ENCODE measurements around the gene SELENOV.

Gene SELENOV

DNA sequence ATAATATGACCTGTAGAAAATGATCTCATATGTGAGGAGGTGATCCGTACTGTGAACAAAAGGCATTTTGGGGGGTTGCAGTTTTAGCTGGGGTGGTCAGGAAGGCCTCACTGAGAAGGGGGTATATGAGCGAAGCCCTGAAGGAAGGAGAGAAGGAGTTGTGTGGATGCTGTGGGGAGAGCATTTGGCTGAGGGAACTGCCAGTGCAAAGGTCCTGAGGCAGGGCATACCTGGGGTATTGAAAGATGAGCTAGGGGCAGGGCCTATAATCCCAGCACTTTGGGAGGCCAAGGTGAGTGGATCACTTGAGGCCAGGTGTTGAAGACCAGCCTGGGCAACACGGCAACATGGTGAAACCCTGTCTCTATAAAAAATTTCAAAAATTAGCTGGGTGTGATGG is 2.5 kb downstream of the SELENOV start:
- Histone ChIP-seq H3K27ac (ENCODE audit: low read depth, low read length) (no peak overlapping the region), H3K36me3 (ENCODE audit: control insufficient read depth in 5 of 5, insufficient read depth in 5 of 5, low read length in 5 of 5) (no peaks in the 10 kb centered on the region), H3K9ac (ENCODE audit: low read length in 5 of 5) (no peak overlapping the region), H3K4me1 (ENCODE audit: control insufficient read depth in 5 of 5, insufficient read depth in 5 of 5, low read length in 5 of 5) (peaks cover 0 to 19% (median 17%) of the 10 kb centered on the region in 5 donors), H3K27me3 (ENCODE audit: control insufficient read depth in 5 of 5, insufficient read depth in 4 of 5, low read length in 5 of 5) (peaks cover 28 to 45% (median 40%) of the 10 kb centered on the region in 5 donors), H3K4me3 (ENCODE audit: low read depth in 1 of 5, low read length in 5 of 5) (no peak overlapping the region), H3K9me3 (ENCODE audit: control insufficient read depth in 5 of 5, low read length in 5 of 5) (peaks cover 0 to 5% (median 0%) of the 10 kb centered on the region in 5 donors)

- Histone ChIP-seq H3K4me1 (ENCODE audit: control insufficient read depth in 5 of 5, insufficient read depth in 5 of 5, low read length in 5 of 5) (peaks cover 0 to 19% (median 17%) of the 10 kb centered on the region in 5 donors), H3K27me3 (ENCODE audit: control insufficient read depth in 5 of 5, insufficient read depth in 4 of 5, low read length in 5 of 5) (peaks cover 28 to 38% (median 35%) of the 10 kb centered on the region in 5 donors), H3K27ac (ENCODE audit: low read depth, low read length) (no peak overlapping the region)
Measured at GRCh38 chr19:39518458-39518857, 3.5 kb downstream of the SELENOV start.

GRCh38 chr19:39518975-39519374 is 4.0 kb downstream of the SELENOV start:
- Histone ChIP-seq H3K9me3 (ENCODE audit: control insufficient read depth in 5 of 5, low read length in 5 of 5) (no peaks in the 10 kb centered on the region), H3K36me3 (ENCODE audit: control insufficient read depth in 5 of 5, insufficient read depth in 5 of 5, low read length in 5 of 5) (no peaks in the 10 kb centered on the region), H3K9ac (ENCODE audit: low read length in 5 of 5) (no peak overlapping the region), H3K4me1 (ENCODE audit: control insufficient read depth in 5 of 5, insufficient read depth in 5 of 5, low read length in 5 of 5) (peaks cover 0 to 19% (median 17%) of the 10 kb centered on the region in 5 donors), H3K27me3 (ENCODE audit: control insufficient read depth in 5 of 5, insufficient read depth in 4 of 5, low read length in 5 of 5) (peaks cover 25 to 34% (median 33%) of the 10 kb centered on the region in 5 donors), H3K4me3 (ENCODE audit: low read depth in 1 of 5, low read length in 5 of 5) (no peak overlapping the region), H3K27ac (ENCODE audit: low read depth, low read length) (no peak overlapping the region)

More at GRCh38 chr19:39518458-39518857, 3.5 kb downstream of the SELENOV start:
- Histone ChIP-seq H3K9me3 (ENCODE audit: control insufficient read depth in 5 of 5, low read length in 5 of 5) (no peaks in the 10 kb centered on the region), H3K4me3 (ENCODE audit: low read depth in 1 of 5, low read length in 5 of 5) (no peak overlapping the region), H3K36me3 (ENCODE audit: control insufficient read depth in 5 of 5, insufficient read depth in 5 of 5, low read length in 5 of 5) (no peaks in the 10 kb centered on the region), H3K9ac (ENCODE audit: low read length in 5 of 5) (no peak overlapping the region)

DNA sequence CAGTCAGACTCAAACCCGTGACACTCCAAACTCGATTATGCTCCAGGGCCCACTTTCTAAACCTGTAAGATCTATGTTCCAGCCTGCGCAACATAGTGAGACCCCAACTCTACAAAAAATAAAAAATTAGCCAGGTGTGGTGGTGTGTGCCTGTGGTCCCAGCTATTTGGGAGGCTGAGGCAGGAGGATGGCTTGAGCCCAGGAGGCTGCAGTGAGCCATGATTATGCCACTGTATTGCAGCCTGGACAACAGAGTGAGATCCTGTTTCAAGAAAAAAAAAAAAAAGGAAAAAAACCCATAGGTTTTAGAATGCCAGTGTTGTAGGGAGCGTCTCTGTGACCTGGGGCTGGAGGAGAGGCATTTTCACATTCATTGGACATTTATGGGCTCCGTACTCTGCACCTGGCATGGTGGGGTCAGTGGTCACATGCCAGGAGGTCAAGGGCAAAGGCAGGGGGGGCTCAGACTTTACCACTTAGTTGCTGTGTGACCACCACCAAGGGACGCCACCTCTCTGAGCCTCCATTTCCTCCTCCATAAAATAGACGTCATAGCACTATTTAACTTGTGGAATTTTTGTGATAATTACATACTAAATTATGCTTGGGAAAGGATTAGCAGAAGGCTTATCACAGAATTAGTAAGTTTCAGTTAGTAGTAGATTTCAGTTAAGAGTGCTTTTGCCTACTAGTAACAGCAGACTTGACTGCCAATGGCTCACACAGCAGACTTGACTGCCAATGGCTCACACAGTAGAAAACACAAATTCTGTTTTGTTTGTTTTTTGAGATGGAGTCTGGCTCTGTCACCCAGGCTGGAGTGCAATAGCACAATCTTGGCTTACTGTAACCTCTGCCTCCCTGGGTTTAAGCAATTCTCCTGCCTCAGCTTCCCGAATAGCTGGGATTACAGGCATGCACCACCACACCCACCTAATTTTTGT is 5.9 kb downstream of the SELENOV start:
- Histone ChIP-seq H3K4me3 (ENCODE audit: low read depth in 1 of 5, low read length in 5 of 5) (no peak overlapping the region), H3K9me3 (ENCODE audit: control insufficient read depth in 5 of 5, low read length in 5 of 5) (no peaks in the 10 kb centered on the region), H3K36me3 (ENCODE audit: control insufficient read depth in 5 of 5, insufficient read depth in 5 of 5, low read length in 5 of 5) (no peaks in the 10 kb centered on the region), H3K4me1 (ENCODE audit: control insufficient read depth in 5 of 5, insufficient read depth in 5 of 5, low read length in 5 of 5) (peaks cover 0 to 6% (median 4%) of the 10 kb centered on the region in 5 donors), H3K9ac (ENCODE audit: low read length in 5 of 5) (no peak overlapping the region), H3K27me3 (ENCODE audit: control insufficient read depth in 5 of 5, insufficient read depth in 4 of 5, low read length in 5 of 5) (peaks cover 7 to 16% (median 14%) of the 10 kb centered on the region in 5 donors), H3K27ac (ENCODE audit: low read depth, low read length) (no peak overlapping the region)

- no peak overlapping the region for H3K9ac ChIP-seq (ENCODE audit: low read length in 5 of 5)
- no peaks in the 10 kb centered on the region for H3K9me3 ChIP-seq (ENCODE audit: control insufficient read depth in 5 of 5, low read length in 5 of 5)
- H3K36me3 ChIP-seq (ENCODE audit: control insufficient read depth in 5 of 5, insufficient read depth in 5 of 5, low read length in 5 of 5): no peaks in the 10 kb centered on the region
- no peak overlapping the region for H3K27ac ChIP-seq (ENCODE audit: low read depth, low read length)
- H3K27me3 ChIP-seq (ENCODE audit: control insufficient read depth in 5 of 5, insufficient read depth in 4 of 5, low read length in 5 of 5): no peaks in the 10 kb centered on the region
- no peaks in the 10 kb centered on the region for H3K4me1 ChIP-seq (ENCODE audit: control insufficient read depth in 5 of 5, insufficient read depth in 5 of 5, low read length in 5 of 5)
- H3K4me3 ChIP-seq (ENCODE audit: low read depth in 1 of 5, low read length in 5 of 5): no peak overlapping the region
Measured at GRCh38 chr19:39524495-39524894, 9.6 kb downstream of the SELENOV start.

GRCh38 chr19:39525205-39525604 is 10.3 kb downstream of the SELENOV start:
- H3K4me1 ChIP-seq (ENCODE audit: control insufficient read depth in 5 of 5, insufficient read depth in 5 of 5, low read length in 5 of 5): no peaks in the 10 kb centered on the region
- no peaks in the 10 kb centered on the region for H3K36me3 ChIP-seq (ENCODE audit: control insufficient read depth in 5 of 5, insufficient read depth in 5 of 5, low read length in 5 of 5)
- no peaks in the 10 kb centered on the region for H3K27me3 ChIP-seq (ENCODE audit: control insufficient read depth in 5 of 5, insufficient read depth in 4 of 5, low read length in 5 of 5)
- H3K9me3 ChIP-seq (ENCODE audit: control insufficient read depth in 5 of 5, low read length in 5 of 5): no peaks in the 10 kb centered on the region
- no peak overlapping the region for H3K9ac ChIP-seq (ENCODE audit: low read length in 5 of 5)
- H3K27ac ChIP-seq (ENCODE audit: low read depth, low read length): no peak overlapping the region
- H3K4me3 ChIP-seq (ENCODE audit: low read depth in 1 of 5, low read length in 5 of 5): no peak overlapping the region

GRCh38 chr19:39531834-39532232 is 16.9 kb downstream of the SELENOV start:
- peak overlapping the region; percentile 72 for H3K27ac ChIP-seq (ENCODE audit: low read depth, low read length)
- no peaks in the 10 kb centered on the region for H3K27me3 ChIP-seq (ENCODE audit: control insufficient read depth in 5 of 5, insufficient read depth in 4 of 5, low read length in 5 of 5)
- H3K36me3 ChIP-seq (ENCODE audit: control insufficient read depth in 5 of 5, insufficient read depth in 5 of 5, low read length in 5 of 5): no peaks in the 10 kb centered on the region
- no peaks in the 10 kb centered on the region for H3K9me3 ChIP-seq (ENCODE audit: control insufficient read depth in 5 of 5, low read length in 5 of 5)
- H3K4me1 ChIP-seq (ENCODE audit: control insufficient read depth in 5 of 5, insufficient read depth in 5 of 5, low read length in 5 of 5): peaks cover 0 to 16% (median 14%) of the 10 kb centered on the region in 5 donors
- H3K9ac ChIP-seq (ENCODE audit: low read length in 5 of 5): peak overlapping the region; percentile 73 to 94 (median 83)
- H3K4me3 ChIP-seq (ENCODE audit: low read depth in 1 of 5, low read length in 5 of 5): peak overlapping the region; percentile 81 to 95 (median 90)

GRCh38 chr19:39532233-39533002 is 17.5 kb downstream of the SELENOV start, which contains the start of gene EID2B:
Gene EID2B, minus strand, starts transcription at chr19:39532852. Its CDS starts 50 bp downstream, at chr19:39532802.
- Histone ChIP-seq H3K27me3 (ENCODE audit: control insufficient read depth in 5 of 5, insufficient read depth in 4 of 5, low read length in 5 of 5) (no peaks in the 10 kb centered on the region), H3K4me1 (ENCODE audit: control insufficient read depth in 5 of 5, insufficient read depth in 5 of 5, low read length in 5 of 5) (peaks cover 0 to 16% (median 14%) of the 10 kb centered on the region in 5 donors), H3K36me3 (ENCODE audit: control insufficient read depth in 5 of 5, insufficient read depth in 5 of 5, low read length in 5 of 5) (no peaks in the 10 kb centered on the region), H3K9me3 (ENCODE audit: control insufficient read depth in 5 of 5, low read length in 5 of 5) (no peaks in the 10 kb centered on the region), H3K9ac (ENCODE audit: low read length in 5 of 5) (peak within 1 kb of the TSS; percentile 73 to 94 (median 83)), H3K27ac (ENCODE audit: low read depth, low read length) (peak within 1 kb of the TSS; percentile 72), H3K4me3 (ENCODE audit: low read depth in 1 of 5, low read length in 5 of 5) (peak within 1 kb of the TSS; percentile 81 to 95 (median 90))

GRCh38 chr19:39533003-39533512 is 18.1 kb downstream of the SELENOV start:
- no peaks in the 10 kb centered on the region for H3K36me3 ChIP-seq (ENCODE audit: control insufficient read depth in 5 of 5, insufficient read depth in 5 of 5, low read length in 5 of 5)
- peak overlapping the region; percentile 67 to 95 (median 90) for H3K4me3 ChIP-seq (ENCODE audit: low read depth in 1 of 5, low read length in 5 of 5)
- peaks cover 0 to 16% (median 14%) of the 10 kb centered on the region in 5 donors for H3K4me1 ChIP-seq (ENCODE audit: control insufficient read depth in 5 of 5, insufficient read depth in 5 of 5, low read length in 5 of 5)
- no peaks in the 10 kb centered on the region for H3K9me3 ChIP-seq (ENCODE audit: control insufficient read depth in 5 of 5, low read length in 5 of 5)
- H3K9ac ChIP-seq (ENCODE audit: low read length in 5 of 5): peak overlapping the region in 1 of 5 donors; percentile 85
- H3K27ac ChIP-seq (ENCODE audit: low read depth, low read length): no peak overlapping the region
- H3K27me3 ChIP-seq (ENCODE audit: control insufficient read depth in 5 of 5, insufficient read depth in 4 of 5, low read length in 5 of 5): no peaks in the 10 kb centered on the region
